Cardiac septum (tissue), 1 donor: ENCODE measurements around the gene GSG1L. TPM values are rescaled to one million over a fixed set of nuclear protein-coding genes. Genes with fewer than 3 reads are reported as not detected.
"Not testable (repeated sequence)": the region's sequence is repeated elsewhere in the genome, so short reads cannot be mapped to it uniquely, and the experiment has no call there.

Experiments used
- DNase-seq: peaks from one replicate; pipeline ENCODE4 v3.0.0-alpha.2; 2020; ENCODE audit warnings: low spot score
- intact Hi-C: fragments of 100-400 bp; cut with DNase I; formaldehyde crosslinking; loops from one replicate; pipeline ENCODE4 v1.14.0; 2022
- total RNA-seq: library from RNA; stranded (reverse); fragmentation: NEBNext Ultra II Directional; extraction: Animal tissue kit (Norgen Biotek cat#: 25700); gene quantifications from one replicate; pipeline ENCODE4 v1.2.1, GENCODE V29; 2021
- donor health status: DM: no; HTN: no; CAD: no.

GSG1L gene
- total RNA-seq, 1 donor from 2014 or later = 8.0 TPM

DNA sequence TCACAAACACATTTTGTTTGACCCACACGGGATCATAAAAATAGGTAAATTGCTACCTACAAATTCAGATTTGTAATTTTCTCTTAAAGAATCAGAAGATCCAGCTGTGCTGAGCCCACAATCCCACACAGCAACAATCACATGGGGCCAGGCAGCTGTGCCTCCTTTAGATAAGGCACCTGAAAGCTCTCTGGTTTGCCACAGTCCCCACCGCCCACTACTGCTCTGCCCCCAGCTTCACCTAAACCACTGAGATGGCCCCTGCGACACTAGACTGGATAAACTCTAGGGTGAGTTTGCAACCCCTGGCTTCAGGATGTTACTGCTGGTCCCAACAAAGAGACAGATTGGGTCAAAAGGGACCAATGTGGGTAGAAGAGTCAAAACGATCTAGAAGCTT, 96.8 kb downstream of the GSG1L start:
- no peak for DNase-seq
- intact Hi-C loops = no loop called here

DNA sequence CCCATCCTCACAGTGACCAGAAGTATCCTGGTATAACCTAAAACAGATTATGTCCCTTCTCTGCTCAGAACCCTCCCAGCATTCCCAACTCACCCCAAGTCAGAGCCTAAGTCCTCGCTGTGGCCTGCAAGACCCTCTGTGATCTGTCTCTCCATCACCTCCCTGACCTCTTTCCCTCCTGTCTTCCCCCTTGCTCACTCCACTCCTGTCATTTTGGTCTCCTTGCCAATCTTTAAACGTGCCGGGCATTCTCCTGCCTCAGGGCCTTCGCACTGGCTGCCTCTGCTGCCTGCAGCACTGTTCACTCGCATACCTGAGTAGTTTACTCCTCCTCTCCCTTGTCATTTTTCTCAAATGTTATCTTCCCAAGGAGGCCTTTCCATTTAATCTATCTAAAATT, 97.7 kb downstream of the GSG1L start:
- no peak for DNase-seq
- intact Hi-C loops = no loop called here

DNA sequence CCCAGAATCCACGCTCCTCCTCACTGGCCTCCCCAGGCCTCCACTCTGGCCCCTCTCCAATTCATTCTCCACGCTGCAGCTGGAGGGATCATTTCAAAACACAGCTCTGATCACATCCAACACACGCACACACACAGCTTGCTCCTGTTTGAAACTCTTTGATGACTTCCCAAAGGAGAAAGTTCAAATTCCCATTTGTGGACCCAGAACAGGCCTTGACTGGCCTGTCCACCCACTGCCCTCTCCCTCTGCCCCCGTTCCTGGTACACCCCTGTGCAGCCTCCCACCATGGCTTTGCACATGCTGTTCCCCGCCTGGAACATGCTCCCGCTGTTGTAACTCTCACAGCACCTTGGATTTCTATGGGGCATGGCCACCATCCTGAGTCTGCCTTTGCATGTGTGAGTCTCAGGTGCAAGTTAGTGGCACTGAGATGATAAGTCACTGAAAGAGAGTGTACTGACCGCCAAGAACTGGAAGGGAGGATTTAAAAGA, 100.0 kb downstream of the GSG1L start:
- DNase-seq = peak; percentile 38
- intact Hi-C loops = no loop called here

DNA sequence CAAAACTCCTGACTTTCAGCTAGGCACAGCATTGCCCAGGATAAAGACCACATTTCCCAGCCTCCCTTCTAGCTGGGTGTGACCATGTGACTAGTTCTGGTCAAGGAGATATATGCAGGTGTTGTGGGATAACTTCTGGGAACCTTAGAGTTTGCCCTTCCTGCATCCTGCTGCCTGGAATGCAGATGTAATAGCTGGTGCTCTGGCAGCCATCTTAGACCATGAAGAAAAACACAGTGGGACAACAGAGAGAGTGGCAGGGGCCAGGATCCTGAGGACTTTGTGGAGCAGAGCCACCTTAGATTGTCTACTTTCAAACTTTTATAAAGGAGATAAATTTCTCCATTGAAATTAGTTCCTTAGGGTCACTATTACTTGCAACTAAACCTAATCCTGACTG, 101.3 kb downstream of the GSG1L start:
- DNase-seq = no peak
- intact Hi-C loops = no loop called here

DNA sequence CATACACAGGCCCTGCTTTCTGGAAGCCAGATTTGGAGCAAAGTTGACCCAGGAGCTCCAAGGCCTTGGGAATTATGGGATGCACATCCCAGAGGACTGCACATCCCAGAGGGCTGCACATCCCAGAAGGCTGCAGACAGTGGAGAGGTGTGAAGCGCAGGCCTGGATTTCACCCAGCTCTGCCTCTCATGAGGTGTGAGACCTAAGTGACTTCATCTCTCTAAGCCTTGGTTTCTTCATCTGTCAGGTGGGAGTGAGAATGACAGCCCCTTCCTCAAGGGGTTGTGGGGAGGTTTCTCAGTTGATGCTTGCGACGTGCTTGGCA, 102.3 kb downstream of the GSG1L start:
- intact Hi-C loops = no loop called here
- peak; percentile 39 for DNase-seq

DNA sequence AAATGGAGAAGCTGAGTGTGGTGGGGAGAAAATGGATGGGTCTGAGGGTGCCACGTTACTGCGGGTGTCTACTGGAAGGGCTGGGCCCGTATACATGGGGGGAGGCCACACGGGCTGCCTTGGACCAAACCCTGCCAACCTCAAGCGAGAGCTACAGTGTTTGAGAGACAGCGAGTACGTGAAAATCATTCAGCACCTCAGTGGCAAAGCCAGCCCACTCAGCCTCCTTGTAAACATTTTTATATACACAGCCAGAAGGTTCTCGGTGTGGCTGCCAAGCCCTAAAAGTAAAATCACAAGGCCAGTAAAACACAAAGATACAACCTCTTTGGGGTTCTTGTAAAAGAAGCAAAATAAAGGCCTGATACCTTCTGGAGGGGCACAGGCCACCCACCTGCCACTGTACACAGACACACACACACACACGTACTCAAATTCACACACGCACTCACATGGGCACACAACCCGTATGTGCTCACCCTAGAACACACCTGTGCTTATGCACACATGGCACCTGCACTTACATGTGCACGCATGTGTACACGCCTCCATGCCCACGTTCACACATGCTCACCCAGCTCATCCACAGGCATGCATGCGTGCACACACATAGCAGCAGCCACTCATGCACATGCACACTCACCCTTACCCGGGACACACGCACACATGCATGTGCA, 102.8 kb downstream of the GSG1L start:
- DNase-seq = peak; percentile 50
- intact Hi-C loops = no loop called here

DNA sequence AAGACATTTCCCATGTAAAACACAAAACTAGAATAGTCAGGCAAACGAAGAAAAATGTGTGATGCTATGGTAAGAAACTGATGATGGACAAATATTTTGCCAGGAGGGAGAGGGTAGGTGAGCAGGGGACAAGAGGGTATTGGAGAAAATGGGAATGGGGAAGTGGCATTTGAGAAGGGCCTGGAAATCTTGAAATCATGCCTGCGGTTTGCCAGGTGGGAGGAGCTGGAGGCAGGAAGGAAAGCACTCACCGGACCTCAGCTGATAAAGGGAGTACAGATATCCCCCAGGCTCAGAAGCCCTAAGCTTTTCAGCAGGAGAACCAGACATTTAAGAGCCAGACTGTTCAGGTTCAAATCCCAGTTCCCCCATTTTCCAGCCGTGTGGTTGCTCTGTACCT, 103.6 kb downstream of the GSG1L start:
- intact Hi-C loops = no loop called here
- no peak for DNase-seq

DNA sequence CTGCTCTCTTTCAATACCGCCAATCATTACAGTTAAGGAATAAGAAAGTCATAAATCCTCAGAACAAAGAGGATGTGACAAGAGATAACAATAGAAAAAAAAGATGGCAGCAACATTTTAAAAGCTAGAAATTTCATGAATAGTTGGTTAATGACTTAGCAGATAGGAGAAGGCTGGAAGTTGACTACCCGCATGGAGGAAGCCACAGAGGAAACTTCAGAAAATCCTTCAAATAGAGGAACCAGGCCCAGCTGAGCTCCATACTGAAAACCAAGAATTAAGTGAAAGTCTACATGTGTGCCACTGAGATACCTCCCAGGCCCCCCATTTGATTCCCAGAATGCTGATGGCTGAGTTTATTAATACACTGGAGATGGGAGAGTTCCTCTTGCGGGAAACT, 109.3 kb downstream of the GSG1L start:
- DNase-seq = no peak
- intact Hi-C loops = no loop called here

DNA sequence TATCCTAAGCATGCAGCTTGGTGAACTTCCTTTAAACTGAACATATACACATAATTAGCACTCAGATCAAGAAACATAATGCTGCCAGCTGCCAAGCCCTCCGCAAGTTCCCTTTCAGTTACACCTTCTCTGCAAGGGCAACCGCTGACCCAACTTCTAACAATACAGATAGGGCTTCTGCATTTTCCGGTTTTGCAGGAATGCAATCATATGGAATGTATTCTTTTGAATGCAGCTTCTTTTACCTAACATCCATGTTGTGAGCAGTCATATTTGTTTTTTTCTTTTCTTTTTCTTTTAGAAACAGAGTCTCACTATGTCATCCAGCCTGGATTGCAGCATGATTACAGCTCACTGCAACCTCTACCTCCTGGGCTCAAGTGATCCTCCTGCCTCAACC, 110.7 kb downstream of the GSG1L start:
- intact Hi-C loops = no loop called here

DNA sequence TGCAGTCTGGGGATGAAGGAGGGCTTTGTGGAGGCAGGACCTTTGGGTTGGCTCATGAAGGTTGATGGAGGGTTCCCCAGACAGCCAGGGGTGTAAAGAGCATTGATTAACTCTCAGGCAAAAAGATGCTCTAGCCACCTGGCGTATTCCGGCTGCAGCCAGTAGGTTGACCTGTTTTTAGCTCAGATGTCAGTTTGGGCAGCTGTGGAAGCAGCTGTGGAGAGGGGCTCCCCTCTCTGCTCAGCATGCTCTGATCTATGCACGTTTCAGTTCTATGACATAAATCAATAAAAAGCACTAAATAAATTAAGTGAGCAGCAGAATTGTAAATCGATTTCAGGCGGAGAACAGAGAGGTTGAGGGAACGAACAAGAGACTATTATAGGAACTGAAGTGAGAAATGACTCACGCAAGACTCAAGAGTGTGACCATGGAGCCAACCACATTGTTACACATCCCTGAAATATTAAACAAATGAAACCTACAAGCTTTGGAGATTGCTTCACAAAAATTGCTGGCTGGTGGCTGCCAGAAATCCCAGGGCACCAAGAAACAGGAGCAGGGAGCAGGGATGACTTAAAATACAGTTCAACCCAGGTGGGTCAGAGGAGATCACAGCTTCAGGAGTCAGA, 111.9 kb downstream of the GSG1L start:
- DNase-seq = no peak
- intact Hi-C loops = no loop called here

More for the DNA sequence above, 110.7 kb downstream of the GSG1L start:
- no peak for DNase-seq

DNA sequence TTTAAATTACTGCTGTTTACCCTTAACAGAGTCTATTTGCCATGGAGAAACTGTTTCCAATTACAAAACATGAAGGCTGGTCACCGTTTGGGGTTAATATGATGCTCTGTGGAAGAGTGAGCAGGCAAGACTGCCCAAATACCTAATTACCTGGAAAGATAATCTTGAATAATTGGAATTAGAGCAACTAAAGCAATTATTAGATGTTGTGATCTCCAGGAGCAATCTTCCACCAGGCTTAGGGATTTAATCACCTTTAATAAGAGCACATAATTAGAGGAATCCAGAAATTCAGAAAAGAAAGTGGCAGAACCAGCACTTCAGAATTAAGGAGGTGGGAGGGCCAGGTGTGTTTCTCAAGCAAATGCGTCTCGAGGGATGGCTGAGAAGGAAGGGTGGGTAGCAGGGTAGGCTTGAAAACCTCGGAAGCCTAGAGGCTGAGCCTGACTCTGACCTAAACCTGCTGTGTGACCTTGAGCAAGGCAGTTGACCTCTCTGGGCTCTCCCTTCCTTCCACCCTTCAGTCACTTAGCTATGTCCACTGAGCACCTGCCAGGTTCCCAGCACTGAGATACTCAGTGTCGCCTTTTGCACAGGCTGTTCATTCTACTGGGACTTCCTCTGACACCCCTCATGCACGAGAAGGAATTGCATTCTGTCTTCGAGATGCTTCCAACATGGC, 113.2 kb downstream of the GSG1L start:
- peak; percentile 9 for DNase-seq
- intact Hi-C loops = no loop called here

DNA sequence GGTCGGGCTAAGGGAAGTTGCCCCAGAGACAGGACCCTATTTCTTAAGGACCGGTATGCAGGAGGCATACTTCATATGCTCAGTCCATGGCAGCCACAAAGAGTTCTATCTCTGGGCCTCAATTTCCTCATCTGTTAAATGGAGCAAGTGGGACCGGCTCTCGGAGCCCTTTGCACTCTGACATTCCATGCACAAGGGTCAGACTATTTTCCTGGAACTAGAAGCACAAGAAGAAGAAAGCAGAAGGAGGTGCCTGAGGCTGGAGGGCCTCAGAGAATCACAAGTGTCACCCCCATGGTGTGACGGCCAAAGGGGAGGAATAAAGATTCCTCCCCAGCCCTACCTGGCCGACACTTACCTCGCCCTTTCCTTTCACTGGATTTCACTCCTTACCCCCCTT, 115.8 kb downstream of the GSG1L start:
- intact Hi-C loops = no loop called here
- peak; percentile 26 for DNase-seq

DNA sequence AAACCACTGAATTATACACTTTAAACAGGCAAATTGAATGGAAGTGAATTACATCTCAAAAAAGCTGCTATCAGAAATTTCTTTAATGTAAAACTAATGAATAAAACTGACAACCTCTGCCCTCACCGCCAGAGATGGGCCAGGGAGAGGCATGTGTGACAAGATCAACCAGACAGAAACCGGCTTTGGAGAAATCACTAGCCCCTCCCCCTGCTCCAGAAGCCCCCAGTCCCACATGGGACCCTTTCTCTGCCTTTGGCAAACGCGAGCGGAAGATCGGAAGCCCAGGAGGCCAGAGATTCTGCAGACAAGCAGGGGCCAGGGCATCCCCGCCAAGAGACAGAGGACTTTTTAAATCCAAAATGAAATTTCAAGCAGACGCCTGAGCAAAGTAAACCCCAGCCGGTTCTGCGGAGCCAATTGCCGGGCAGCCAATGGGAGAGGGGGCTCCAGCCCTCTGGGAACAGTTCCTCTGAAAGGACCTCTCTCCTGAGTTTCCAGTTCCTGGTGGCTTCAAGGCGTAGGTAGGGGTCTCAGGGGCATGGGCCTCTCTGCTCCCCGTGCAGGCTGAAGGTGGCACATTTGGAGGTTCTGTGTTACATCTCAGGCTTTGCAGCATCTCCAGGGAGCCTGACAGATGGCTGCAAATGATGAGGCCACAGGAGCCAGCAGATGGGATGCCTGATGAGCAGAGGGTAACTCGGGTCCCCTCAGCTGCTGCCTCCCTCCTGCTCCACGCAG, 118.1 kb downstream of the GSG1L start:
- intact Hi-C loops = no loop called here
- peak; percentile 66 for DNase-seq

DNA sequence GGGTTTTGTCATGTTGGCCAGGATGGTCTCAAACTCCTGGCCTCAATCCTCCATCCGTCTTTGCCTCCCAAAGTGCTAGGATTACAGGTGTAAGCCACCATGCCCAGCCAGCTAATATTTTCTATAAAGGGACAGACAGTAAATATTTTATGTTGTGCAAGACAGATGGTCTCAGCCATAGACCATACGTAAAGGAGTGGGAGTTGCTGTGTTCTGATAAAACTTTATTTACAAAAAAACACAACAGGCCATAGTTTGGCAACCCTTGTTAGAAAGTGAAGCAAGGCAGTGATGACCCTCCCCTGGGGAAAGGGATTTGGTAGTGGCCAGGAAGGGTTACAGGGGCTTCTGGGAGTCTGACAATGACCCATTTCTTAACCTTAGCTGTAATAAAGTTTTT, 119.7 kb downstream of the GSG1L start:
- no peak for DNase-seq
- intact Hi-C loops = no loop called here

DNA sequence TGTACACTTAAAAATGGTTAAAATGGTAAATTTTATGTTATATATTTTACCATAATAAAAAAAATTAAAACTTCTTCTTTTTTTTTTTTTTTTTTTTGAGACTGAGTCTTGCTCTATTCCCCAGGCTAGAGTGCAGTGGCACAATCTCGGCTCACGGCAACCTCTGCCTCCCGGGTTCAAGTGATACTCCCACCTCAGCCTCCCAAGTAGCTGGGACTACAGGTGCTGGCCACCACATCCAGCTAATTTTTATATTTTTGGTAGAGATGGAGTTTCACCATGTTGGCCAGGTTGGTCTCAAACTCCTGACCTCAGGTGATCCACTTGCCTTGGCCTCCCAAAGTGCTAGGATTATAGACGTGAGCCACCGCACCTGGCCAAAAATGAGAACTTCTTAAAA, 121.4 kb downstream of the GSG1L start:
- intact Hi-C loops = not testable (repeated sequence)
- DNase-seq = peak; percentile 19

DNA sequence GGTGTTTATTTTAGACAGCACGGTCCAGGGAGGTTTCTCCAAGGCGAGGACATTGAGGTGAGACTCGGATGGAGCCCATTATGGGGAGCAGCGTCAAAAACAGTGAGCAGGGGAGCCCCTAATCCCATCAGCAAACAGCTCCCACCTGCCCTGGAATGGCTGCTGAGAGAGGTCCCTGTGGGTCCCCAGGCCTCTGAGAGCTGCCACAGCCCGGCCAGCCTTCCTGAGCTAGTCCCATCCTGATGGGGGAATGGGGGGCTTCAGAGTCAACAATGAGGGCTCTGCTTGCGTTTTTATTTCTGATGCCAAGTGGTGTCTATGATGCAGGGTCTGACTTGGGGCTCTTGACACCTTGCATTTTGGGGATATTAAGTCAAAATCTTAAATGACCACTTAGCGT, 128.4 kb downstream of the GSG1L start:
- DNase-seq = peak; percentile 33
- intact Hi-C loops = no loop called here

DNA sequence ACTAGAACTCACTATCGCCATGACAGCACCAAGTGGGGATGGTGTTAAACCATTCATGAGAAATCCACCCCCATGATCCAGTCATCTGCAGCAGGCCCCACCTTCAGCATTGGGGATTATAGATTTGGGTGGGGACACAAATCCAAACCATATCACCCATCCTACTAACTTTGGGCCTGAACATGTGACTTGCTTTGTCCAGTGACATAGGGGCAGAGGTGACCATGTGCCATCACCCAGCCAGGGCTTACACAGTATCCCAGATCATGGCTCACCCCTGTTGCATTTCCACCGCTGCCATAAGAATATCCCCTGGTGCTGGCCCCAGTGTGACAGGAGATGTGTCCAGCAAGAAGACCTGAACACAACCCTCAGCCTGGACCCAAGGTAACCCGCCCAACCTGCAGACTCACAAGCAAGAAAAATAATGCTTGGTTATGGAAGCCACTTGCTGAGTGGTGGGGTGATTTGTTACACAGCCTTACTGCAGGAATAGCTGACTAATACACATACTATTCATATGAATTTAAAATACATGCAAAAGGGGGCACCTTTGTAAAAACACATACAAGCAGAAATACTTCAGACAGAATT, 130.9 kb downstream of the GSG1L start:
- intact Hi-C loops = no loop called here
- DNase-seq = no peak

DNA sequence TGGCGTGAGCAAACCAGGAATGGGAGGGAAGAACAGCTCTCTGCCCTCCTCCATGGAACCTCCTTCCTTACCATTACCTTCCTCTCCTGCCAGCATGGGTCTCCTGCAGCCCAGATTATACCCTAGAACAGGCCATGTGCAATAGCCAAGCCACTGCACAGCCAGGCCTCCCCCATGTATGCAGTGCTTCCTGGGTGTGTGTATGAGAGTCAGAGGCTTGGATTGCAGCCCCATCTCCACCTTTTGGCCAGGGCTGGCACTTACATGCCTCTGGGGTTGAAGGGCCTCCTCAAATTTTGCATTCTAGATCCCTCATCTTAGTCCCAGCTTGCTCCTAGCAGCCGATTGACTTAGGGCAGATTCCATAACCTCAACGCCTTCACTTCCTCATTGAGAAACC, 133.7 kb downstream of the GSG1L start:
- intact Hi-C loops = no loop called here
- peak; percentile 27 for DNase-seq

DNA sequence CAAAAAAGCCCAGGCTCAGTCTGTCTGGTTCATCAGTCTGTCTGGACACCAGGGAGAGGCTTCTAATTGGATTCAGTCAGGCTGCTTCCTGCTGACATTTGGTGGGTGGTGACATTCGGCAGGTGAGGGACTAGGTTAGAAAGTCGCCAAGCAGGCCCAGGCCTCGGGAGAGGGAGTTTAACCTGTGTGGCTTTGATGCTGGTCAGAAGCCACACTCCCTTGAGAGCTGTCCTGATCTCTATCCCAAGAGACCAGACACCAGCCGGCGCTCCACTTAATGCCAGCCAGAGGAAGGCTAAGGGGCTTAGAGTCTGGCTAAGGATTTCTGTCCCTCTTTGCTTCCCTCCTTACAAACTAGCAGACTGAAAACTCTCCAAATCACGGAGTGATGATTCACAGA, 135.0 kb downstream of the GSG1L start:
- intact Hi-C loops = no loop called here
- DNase-seq = peak; percentile 51

DNA sequence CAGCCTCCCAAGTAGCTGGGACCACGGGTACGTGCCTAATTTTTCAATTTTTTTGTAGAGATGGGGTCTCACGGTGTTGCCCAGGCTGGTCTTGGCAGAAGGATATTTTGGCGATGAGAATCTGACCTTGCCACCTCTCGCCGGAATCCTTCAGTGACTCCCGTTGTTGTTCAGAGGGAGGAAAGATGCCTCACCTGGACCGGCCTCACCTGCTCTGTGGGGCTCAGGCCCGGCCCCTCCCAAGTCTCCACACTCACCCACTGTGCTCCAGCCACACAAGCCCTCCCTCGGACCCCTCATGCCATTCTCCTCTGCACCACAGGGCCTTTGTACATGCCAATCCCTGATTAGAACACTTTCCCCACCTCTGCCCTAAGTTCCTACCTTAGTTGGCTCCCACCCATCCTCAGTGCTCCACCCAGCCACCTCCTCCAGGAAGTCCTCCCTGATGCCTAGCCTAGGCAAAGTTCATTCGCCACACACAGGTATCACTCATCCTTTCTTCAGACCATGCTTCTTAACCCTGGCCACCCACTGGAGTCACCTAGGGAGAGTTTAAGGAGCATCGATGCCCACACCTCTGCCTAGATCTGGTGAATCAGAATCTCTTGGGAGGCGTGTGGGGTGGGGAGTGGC, 136.1 kb downstream of the GSG1L start:
- peak; percentile 20 for DNase-seq
- intact Hi-C loops = no loop called here
